ENCODE results near the gene B4GALT3. TPM values are rescaled to one million over a fixed set of nuclear protein-coding genes. Genes with fewer than 3 reads are reported as not detected.

Gene B4GALT3
- total RNA-seq, 1 donor from 2014 or later, result 57.6 TPM

- no peak for DNase-seq (ENCODE audit: low spot score)
- H3K4me1 Mint-ChIP-seq (ENCODE audit: low read depth), result peaks cover 35% of the 10 kb centered on the region
- H3K36me3 Mint-ChIP-seq (ENCODE audit: low read depth), result peaks cover 26% of the 10 kb centered on the region
- H3K4me3 Mint-ChIP-seq (ENCODE audit: low read depth), result no peak overlapping the region
- peak overlapping the region; percentile 95 for H3K27ac Mint-ChIP-seq
- H3K27me3 Mint-ChIP-seq (ENCODE audit: low read depth), result no peaks in the 10 kb centered on the region
- intact Hi-C loops (cut with micrococcal nuclease), result loop anchor here (5.0 kb wide), 2 partner anchors 33 to 107 kb away; partner anchors contain the start of genes MPZ and PPOX
- H3K9me3 Mint-ChIP-seq, result no peaks in the 10 kb centered on the region
Measured at GRCh38 chr1:161200421-161200991, 23.2 kb upstream of the B4GALT3 start.

GRCh38 chr1:161199506-161200139 lies 22.3 kb upstream of the B4GALT3 start:
- Mint-ChIP-seq H3K27ac (no peak overlapping the region), H3K4me1 (ENCODE audit: low read depth) (peaks cover 35% of the 10 kb centered on the region), H3K4me3 (ENCODE audit: low read depth) (no peak overlapping the region), H3K27me3 (ENCODE audit: low read depth) (no peaks in the 10 kb centered on the region), H3K9me3 (no peaks in the 10 kb centered on the region), H3K36me3 (ENCODE audit: low read depth) (peaks cover 21% of the 10 kb centered on the region)
- no peak for DNase-seq (ENCODE audit: low spot score)
- intact Hi-C loops (cut with micrococcal nuclease), result loop anchor here (5.0 kb wide), 2 partner anchors 32 to 108 kb away; partner anchors contain the start of genes MPZ and PPOX

GRCh38 chr1:161198897-161199431 lies 21.7 kb upstream of the B4GALT3 start, which contains the start of gene ADAMTS4:
ADAMTS4 (minus strand) TSS chr1:161199054; CDS start chr1:161198627, 427 bp downstream.
- intact Hi-C loops (cut with micrococcal nuclease), result no loop called here
- no peak for DNase-seq (ENCODE audit: low spot score)
- H3K4me1 Mint-ChIP-seq (ENCODE audit: low read depth), result peaks cover 30% of the 10 kb centered on the region
- peaks cover 14% of the 10 kb centered on the region for H3K36me3 Mint-ChIP-seq (ENCODE audit: low read depth)
- no peaks in the 10 kb centered on the region for H3K9me3 Mint-ChIP-seq
- no peaks in the 10 kb centered on the region for H3K27me3 Mint-ChIP-seq (ENCODE audit: low read depth)
- no peak within 1 kb of the TSS for H3K4me3 Mint-ChIP-seq (ENCODE audit: low read depth)
- peak within 1 kb of the TSS; percentile 43 for H3K27ac Mint-ChIP-seq

- Mint-ChIP-seq H3K27me3 (ENCODE audit: low read depth) (no peaks in the 10 kb centered on the region), H3K4me3 (ENCODE audit: low read depth) (no peak overlapping the region), H3K4me1 (ENCODE audit: low read depth) (peaks cover 24% of the 10 kb centered on the region), H3K36me3 (ENCODE audit: low read depth) (peaks cover 8% of the 10 kb centered on the region), H3K27ac (no peak overlapping the region), H3K9me3 (no peaks in the 10 kb centered on the region)
- no peak for DNase-seq (ENCODE audit: low spot score)
- intact Hi-C loops (cut with micrococcal nuclease), result no loop called here
Measured at GRCh38 chr1:161198194-161198896, 21.0 kb upstream of the B4GALT3 start.

GRCh38 chr1:161197560-161198193 lies 20.4 kb upstream of the B4GALT3 start:
- Mint-ChIP-seq H3K4me1 (ENCODE audit: low read depth) (peaks cover 26% of the 10 kb centered on the region), H3K27ac (no peak overlapping the region), H3K36me3 (ENCODE audit: low read depth) (peaks cover 4% of the 10 kb centered on the region), H3K27me3 (ENCODE audit: low read depth) (no peaks in the 10 kb centered on the region), H3K4me3 (ENCODE audit: low read depth) (no peak overlapping the region), H3K9me3 (no peaks in the 10 kb centered on the region)
- DNase-seq (ENCODE audit: low spot score), result no peak
- intact Hi-C loops (cut with micrococcal nuclease), result no loop called here

- intact Hi-C loops (cut with micrococcal nuclease), result no loop called here
- no peak overlapping the region for H3K27ac Mint-ChIP-seq
- DNase-seq (ENCODE audit: low spot score), result no peak
- H3K4me1 Mint-ChIP-seq (ENCODE audit: low read depth), result peaks cover 29% of the 10 kb centered on the region
- H3K4me3 Mint-ChIP-seq (ENCODE audit: low read depth), result no peak overlapping the region
- H3K27me3 Mint-ChIP-seq (ENCODE audit: low read depth), result no peaks in the 10 kb centered on the region
- H3K36me3 Mint-ChIP-seq (ENCODE audit: low read depth), result no peaks in the 10 kb centered on the region
- no peaks in the 10 kb centered on the region for H3K9me3 Mint-ChIP-seq
Measured at GRCh38 chr1:161196521-161197451, 19.5 kb upstream of the B4GALT3 start.

- no peak overlapping the region for H3K4me3 Mint-ChIP-seq (ENCODE audit: low read depth)
- H3K27ac Mint-ChIP-seq, result no peak overlapping the region
- intact Hi-C loops (cut with micrococcal nuclease), result no loop called here
- no peaks in the 10 kb centered on the region for H3K36me3 Mint-ChIP-seq (ENCODE audit: low read depth)
- peaks cover 24% of the 10 kb centered on the region for H3K4me1 Mint-ChIP-seq (ENCODE audit: low read depth)
- H3K9me3 Mint-ChIP-seq, result no peaks in the 10 kb centered on the region
- no peaks in the 10 kb centered on the region for H3K27me3 Mint-ChIP-seq (ENCODE audit: low read depth)
- no peak for DNase-seq (ENCODE audit: low spot score)
Measured at GRCh38 chr1:161196111-161196510, 18.8 kb upstream of the B4GALT3 start.

- H3K9me3 Mint-ChIP-seq, result no peaks in the 10 kb centered on the region
- intact Hi-C loops (cut with micrococcal nuclease), result no loop called here
Measured at GRCh38 chr1:161195171-161195570, 17.9 kb upstream of the B4GALT3 start.

GRCh38 chr1:161193561-161194235 lies 16.4 kb upstream of the B4GALT3 start:
- Mint-ChIP-seq H3K4me3 (ENCODE audit: low read depth) (no peak overlapping the region), H3K36me3 (ENCODE audit: low read depth) (no peaks in the 10 kb centered on the region), H3K27ac (no peak overlapping the region), H3K27me3 (ENCODE audit: low read depth) (no peaks in the 10 kb centered on the region), H3K9me3 (no peaks in the 10 kb centered on the region), H3K4me1 (ENCODE audit: low read depth) (peaks cover 15% of the 10 kb centered on the region)
- DNase-seq (ENCODE audit: low spot score), result no peak
- intact Hi-C loops (cut with micrococcal nuclease), result loop anchor here (5.0 kb wide), 1 partner anchor 189 kb away; no protein-coding TSS in a partner anchor

More at GRCh38 chr1:161195171-161195570, 17.9 kb upstream of the B4GALT3 start:
- H3K27ac Mint-ChIP-seq, result no peak overlapping the region
- H3K36me3 Mint-ChIP-seq (ENCODE audit: low read depth), result no peaks in the 10 kb centered on the region
- DNase-seq (ENCODE audit: low spot score), result no peak
- H3K4me3 Mint-ChIP-seq (ENCODE audit: low read depth), result no peak overlapping the region
- H3K27me3 Mint-ChIP-seq (ENCODE audit: low read depth), result no peaks in the 10 kb centered on the region
- peaks cover 19% of the 10 kb centered on the region for H3K4me1 Mint-ChIP-seq (ENCODE audit: low read depth)

GRCh38 chr1:161192476-161193465 lies 15.5 kb upstream of the B4GALT3 start:
- no peaks in the 10 kb centered on the region for H3K9me3 Mint-ChIP-seq
- H3K27me3 Mint-ChIP-seq (ENCODE audit: low read depth), result no peaks in the 10 kb centered on the region
- H3K4me3 Mint-ChIP-seq (ENCODE audit: low read depth), result no peak overlapping the region
- intact Hi-C loops (cut with micrococcal nuclease), result loop anchor here (5.0 kb wide), 1 partner anchor 190 kb away; no protein-coding TSS in a partner anchor
- no peaks in the 10 kb centered on the region for H3K36me3 Mint-ChIP-seq (ENCODE audit: low read depth)
- H3K4me1 Mint-ChIP-seq (ENCODE audit: low read depth), result peaks cover 17% of the 10 kb centered on the region
- peak; percentile 63 for DNase-seq (ENCODE audit: low spot score)
- H3K27ac Mint-ChIP-seq, result peak overlapping the region; percentile 74
